Mammary microvascular endothelial cell (primary cell): ENCODE data around the gene OR56A5. TPM values are rescaled to one million over a fixed set of nuclear protein-coding genes. Genes with fewer than 3 reads are reported as not detected.

Experiments
- total RNA-seq: library from RNA; depleted of rRNA; stranded (reverse); fragments of >200 nt; gene quantifications from 2 replicates; pipeline ENCODE4 v1.2.3, GENCODE V29; 2015

Gene OR56A5
- not detected in 2 replicates for total RNA-seq

GRCh38 chr11:5968394-5968793 lies at the start of gene OR56A5:
TSS of gene OR56A5 (minus strand) at chr11:5968494. CDS start at chr11:5968494, 0 bp downstream.

GRCh38 chr11:6006846-6007245 lies 38.6 kb upstream of the OR56A5 start, which contains the start of gene OR56A4:
TSS of gene OR56A4 (minus strand) at chr11:6006946. CDS start at chr11:6002992, 3,954 bp downstream.

GRCh38 chr11:5986885-5987284 lies 18.6 kb upstream of the OR56A5 start, which contains the start of gene OR52L1:
TSS of gene OR52L1 (minus strand) at chr11:5986985. CDS start at chr11:5986930, 55 bp downstream.

GRCh38 chr11:5941951-5942350 lies 26.3 kb downstream of the OR56A5 start, which contains the start of gene OR56A3:
TSS of gene OR56A3 (plus strand) at chr11:5942251. CDS start at chr11:5947347, 5,096 bp downstream.

Other genes starting within 250 kb of the OR56A5 start
- gene OR56B1, start 232.0 kb downstream of the OR56A5 start, total RNA-seq, result not detected in 2 replicates
- gene OR52N4, start 214.3 kb downstream of the OR56A5 start, total RNA-seq, result not detected in 2 replicates
- not detected in 2 replicates for gene OR52N5, start 185.1 kb downstream of the OR56A5 start, total RNA-seq
- not detected in 2 replicates for gene OR52N1, start 177.2 kb downstream of the OR56A5 start, total RNA-seq
- not detected in 2 replicates for gene OR52N2, start 159.6 kb downstream of the OR56A5 start, total RNA-seq
- gene OR52E6, start 126.6 kb downstream of the OR56A5 start, total RNA-seq, result not detected in 2 replicates
- not detected in 2 replicates for gene OR52E8, start 110.8 kb downstream of the OR56A5 start, total RNA-seq
- not detected in 2 replicates for gene OR52E4, start 87.9 kb downstream of the OR56A5 start, total RNA-seq
- gene OR52E5, start 75.3 kb downstream of the OR56A5 start, total RNA-seq, result not detected in 2 replicates
- not detected in 2 replicates for gene OR56A3, start 26.2 kb downstream of the OR56A5 start, total RNA-seq
- not detected in 2 replicates for gene OR52L1, start 18.5 kb upstream of the OR56A5 start, total RNA-seq
- gene OR56A4, start 38.5 kb upstream of the OR56A5 start, total RNA-seq, result not detected in 2 replicates
- gene OR56A1, start 62.3 kb upstream of the OR56A5 start, total RNA-seq, result not detected in 2 replicates
- not detected in 2 replicates for gene OR56B4, start 139.2 kb upstream of the OR56A5 start, total RNA-seq
- not detected in 2 replicates for gene OR52B2, start 201.8 kb upstream of the OR56A5 start, total RNA-seq
- gene OR52W1, start 230.7 kb upstream of the OR56A5 start, total RNA-seq, result not detected in 2 replicates
- gene C11orf42, start 237.1 kb upstream of the OR56A5 start, total RNA-seq, result not detected in 2 replicates